ENCODE data around the gene MED12L.

DNA sequence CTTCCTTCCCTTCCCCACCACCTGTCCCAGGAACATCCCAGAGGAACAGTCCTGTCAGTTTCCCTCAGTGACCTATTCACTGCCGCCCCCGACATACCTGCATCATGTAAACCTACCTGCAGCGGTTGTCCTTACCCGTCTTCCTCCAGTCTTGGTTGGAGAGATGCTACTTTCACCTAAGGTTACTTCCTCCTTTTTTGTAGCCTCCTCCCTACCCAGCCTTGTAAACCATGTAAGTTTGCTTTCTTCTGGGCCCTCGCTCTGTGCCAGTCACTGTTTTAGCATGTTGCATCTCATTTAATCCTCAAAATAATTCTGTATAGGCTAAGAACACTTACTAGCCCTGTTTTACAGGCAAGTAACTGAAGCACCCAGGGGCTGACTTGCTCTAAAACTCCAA lies 59.3 kb downstream of the MED12L start:
- TF ChIP-seq POLR2A (IDR thresholded peaks at IDR 0.05): no peak
- TF ChIP-seq, protein P1, sequence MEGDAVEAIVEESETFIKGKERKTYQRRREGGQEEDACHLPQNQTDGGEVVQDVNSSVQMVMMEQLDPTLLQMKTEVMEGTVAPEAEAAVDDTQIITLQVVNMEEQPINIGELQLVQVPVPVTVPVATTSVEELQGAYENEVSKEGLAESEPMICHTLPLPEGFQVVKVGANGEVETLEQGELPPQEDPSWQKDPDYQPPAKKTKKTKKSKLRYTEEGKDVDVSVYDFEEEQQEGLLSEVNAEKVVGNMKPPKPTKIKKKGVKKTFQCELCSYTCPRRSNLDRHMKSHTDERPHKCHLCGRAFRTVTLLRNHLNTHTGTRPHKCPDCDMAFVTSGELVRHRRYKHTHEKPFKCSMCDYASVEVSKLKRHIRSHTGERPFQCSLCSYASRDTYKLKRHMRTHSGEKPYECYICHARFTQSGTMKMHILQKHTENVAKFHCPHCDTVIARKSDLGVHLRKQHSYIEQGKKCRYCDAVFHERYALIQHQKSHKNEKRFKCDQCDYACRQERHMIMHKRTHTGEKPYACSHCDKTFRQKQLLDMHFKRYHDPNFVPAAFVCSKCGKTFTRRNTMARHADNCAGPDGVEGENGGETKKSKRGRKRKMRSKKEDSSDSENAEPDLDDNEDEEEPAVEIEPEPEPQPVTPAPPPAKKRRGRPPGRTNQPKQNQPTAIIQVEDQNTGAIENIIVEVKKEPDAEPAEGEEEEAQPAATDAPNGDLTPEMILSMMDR (IDR thresholded peaks at IDR 0.05): no peak
